ENCODE measurements around the gene SORCS2.

- TF ChIP-seq EZH2 (IDR thresholded peaks at IDR 0.05; ENCODE audit: insufficient read depth, poor library complexity, severe bottlenecking) (no peak), EZH2phosphoT487 (IDR thresholded peaks at IDR 0.05; ENCODE audit: insufficient read depth, low read depth) (no peak)
These were observed 202.5 kb downstream of the SORCS2 start for GRCh38 chr4:7394681-7395451.

Data from GM23248 (cell line).